ENCODE measurements around the gene TNFAIP8L3.

Gene TNFAIP8L3

GRCh38 chr15:51112078-51112477 lies 17.4 kb upstream of the TNFAIP8L3 start:
- Histone ChIP-seq H4K20me1 (ENCODE audit: insufficient read depth) (no peaks in the 10 kb centered on the region), H3K79me2 (ENCODE audit: insufficient read depth, low read depth) (no peaks in the 10 kb centered on the region), H3K27me3 (ENCODE audit: insufficient read depth, low read depth) (no peaks in the 10 kb centered on the region), H3K4me1 (ENCODE audit: low read depth, poor library complexity, severe bottlenecking) (no peaks in the 10 kb centered on the region), H3K4me2 (no peak overlapping the region), H3K36me3 (ENCODE audit: insufficient read depth) (no peaks in the 10 kb centered on the region), H3K9ac (no peak overlapping the region), H2AFZ (ENCODE audit: low read depth) (no peak overlapping the region), H3K27ac (no peak overlapping the region), H3K4me3 (IDR thresholded peaks at IDR 0.05; ENCODE audit: insufficient read depth, low read depth, low read length) (no peak overlapping the region)
- TF ChIP-seq CTCF (conservative IDR thresholded peaks at IDR 0.05; ENCODE audit: low read depth, low read length): no peak

- H3K4me3 ChIP-seq (IDR thresholded peaks at IDR 0.05; ENCODE audit: insufficient read depth, low read depth, low read length): no peak overlapping the region
- TF ChIP-seq CTCF (conservative IDR thresholded peaks at IDR 0.05; ENCODE audit: low read depth, low read length): no peak
- no peaks in the 10 kb centered on the region for H3K27me3 ChIP-seq (ENCODE audit: insufficient read depth, low read depth)
- H4K20me1 ChIP-seq (ENCODE audit: insufficient read depth): no peaks in the 10 kb centered on the region
- H3K79me2 ChIP-seq (ENCODE audit: insufficient read depth, low read depth): no peaks in the 10 kb centered on the region
- no peak overlapping the region for H2AFZ ChIP-seq (ENCODE audit: low read depth)
- H3K27ac ChIP-seq: no peak overlapping the region
- H3K36me3 ChIP-seq (ENCODE audit: insufficient read depth): no peaks in the 10 kb centered on the region
- no peak overlapping the region for H3K4me2 ChIP-seq
- no peak overlapping the region for H3K9ac ChIP-seq
- no peaks in the 10 kb centered on the region for H3K4me1 ChIP-seq (ENCODE audit: low read depth, poor library complexity, severe bottlenecking)
Observed at GRCh38 chr15:51111061-51111460, 16.4 kb upstream of the TNFAIP8L3 start.

GRCh38 chr15:51110171-51110570 lies 15.5 kb upstream of the TNFAIP8L3 start:
- H3K79me2 ChIP-seq (ENCODE audit: insufficient read depth, low read depth): no peaks in the 10 kb centered on the region

GRCh38 chr15:51108933-51109550 lies 14.3 kb upstream of the TNFAIP8L3 start:
- no peak overlapping the region for H2AFZ ChIP-seq (ENCODE audit: low read depth)
- no peaks in the 10 kb centered on the region for H4K20me1 ChIP-seq (ENCODE audit: insufficient read depth)
- H3K4me3 ChIP-seq (IDR thresholded peaks at IDR 0.05; ENCODE audit: insufficient read depth, low read depth, low read length): no peak overlapping the region
- H3K36me3 ChIP-seq (ENCODE audit: insufficient read depth): no peaks in the 10 kb centered on the region
- TF ChIP-seq CTCF (conservative IDR thresholded peaks at IDR 0.05; ENCODE audit: low read depth, low read length): no peak
- H3K79me2 ChIP-seq (ENCODE audit: insufficient read depth, low read depth): no peaks in the 10 kb centered on the region
- H3K4me2 ChIP-seq: no peak overlapping the region
- no peak overlapping the region for H3K9ac ChIP-seq
- no peaks in the 10 kb centered on the region for H3K4me1 ChIP-seq (ENCODE audit: low read depth, poor library complexity, severe bottlenecking)
- H3K27me3 ChIP-seq (ENCODE audit: insufficient read depth, low read depth): no peaks in the 10 kb centered on the region
- no peak overlapping the region for H3K27ac ChIP-seq

More at GRCh38 chr15:51110171-51110570, 15.5 kb upstream of the TNFAIP8L3 start:
- H3K9ac ChIP-seq: no peak overlapping the region
- no peak for TF ChIP-seq CTCF (conservative IDR thresholded peaks at IDR 0.05; ENCODE audit: low read depth, low read length)
- H3K4me2 ChIP-seq: no peak overlapping the region
- no peak overlapping the region for H3K27ac ChIP-seq
- no peaks in the 10 kb centered on the region for H3K36me3 ChIP-seq (ENCODE audit: insufficient read depth)
- H4K20me1 ChIP-seq (ENCODE audit: insufficient read depth): no peaks in the 10 kb centered on the region
- H3K27me3 ChIP-seq (ENCODE audit: insufficient read depth, low read depth): no peaks in the 10 kb centered on the region
- no peak overlapping the region for H3K4me3 ChIP-seq (IDR thresholded peaks at IDR 0.05; ENCODE audit: insufficient read depth, low read depth, low read length)
- no peak overlapping the region for H2AFZ ChIP-seq (ENCODE audit: low read depth)
- no peaks in the 10 kb centered on the region for H3K4me1 ChIP-seq (ENCODE audit: low read depth, poor library complexity, severe bottlenecking)

Measured in KMS-11 (cell line).